HG02571 (cell line): ENCODE data around the gene SUSD5.
"Not testable (repeated sequence)": the region's sequence is repeated elsewhere in the genome, so short reads cannot be mapped to it uniquely, and the experiment has no call there.

ENCODE experiments used
- ATAC-seq: cut with Tn5 transposase; IDR thresholded peaks from one replicate; pipeline ENCODE4 v1.9.1; 2021; ENCODE audit warnings: mild to moderate bottlenecking, moderate library complexity; ENCODE audit not compliant: unreplicated experiment

Gene SUSD5

DNA sequence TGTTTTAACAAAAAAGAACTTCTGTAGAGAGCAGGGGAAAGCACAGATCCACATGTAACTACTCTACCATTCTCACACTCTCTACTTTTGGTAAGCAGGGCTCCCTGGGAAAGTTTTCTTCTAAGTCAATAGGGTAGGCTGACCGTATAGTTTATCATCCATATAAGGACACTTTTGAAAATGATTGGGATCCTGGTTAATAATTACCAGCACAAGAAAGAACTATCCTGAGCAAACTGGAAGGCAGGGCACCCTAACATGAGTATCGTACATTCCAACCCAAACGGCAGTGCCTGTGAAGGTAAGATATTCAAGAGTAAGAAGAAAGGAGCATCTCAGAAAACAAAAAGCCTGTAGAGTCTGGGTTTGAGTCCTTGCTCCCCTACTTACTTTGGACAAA lies 22.1 kb downstream of the SUSD5 start:
- no peak for ATAC-seq

DNA sequence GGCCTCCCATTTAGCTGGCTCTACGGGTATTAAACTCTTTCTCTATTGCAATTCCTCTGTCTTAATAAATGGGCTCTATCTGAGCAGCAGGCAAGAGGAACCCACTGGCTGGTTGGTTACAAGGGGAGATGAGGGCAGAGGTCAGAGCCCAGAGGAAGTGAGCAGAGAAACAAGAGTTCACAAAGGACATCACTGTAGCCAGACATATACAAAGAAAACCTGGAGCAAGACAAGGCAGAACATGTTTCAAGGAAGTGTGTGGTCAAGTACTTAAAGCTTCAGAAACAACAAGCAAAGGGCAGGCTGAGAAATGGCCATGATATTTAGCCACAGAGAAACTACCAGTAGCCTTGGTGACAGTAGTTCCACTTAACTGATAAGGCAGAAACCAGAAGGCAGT lies 24.3 kb downstream of the SUSD5 start:
- ATAC-seq, result no peak

DNA sequence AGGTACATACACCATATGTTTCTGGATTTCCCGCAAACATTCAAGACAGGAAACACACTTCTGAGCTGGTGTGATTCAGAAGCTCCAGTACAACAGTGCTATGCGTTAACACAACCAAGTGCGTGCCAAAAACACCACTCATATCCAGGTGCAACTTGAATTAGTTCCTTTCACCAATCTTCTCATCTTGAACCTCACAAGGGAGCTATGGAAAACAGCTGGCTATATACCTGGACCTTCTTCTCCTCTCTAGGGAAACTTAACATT lies 31.3 kb downstream of the SUSD5 start:
- no peak for ATAC-seq

DNA sequence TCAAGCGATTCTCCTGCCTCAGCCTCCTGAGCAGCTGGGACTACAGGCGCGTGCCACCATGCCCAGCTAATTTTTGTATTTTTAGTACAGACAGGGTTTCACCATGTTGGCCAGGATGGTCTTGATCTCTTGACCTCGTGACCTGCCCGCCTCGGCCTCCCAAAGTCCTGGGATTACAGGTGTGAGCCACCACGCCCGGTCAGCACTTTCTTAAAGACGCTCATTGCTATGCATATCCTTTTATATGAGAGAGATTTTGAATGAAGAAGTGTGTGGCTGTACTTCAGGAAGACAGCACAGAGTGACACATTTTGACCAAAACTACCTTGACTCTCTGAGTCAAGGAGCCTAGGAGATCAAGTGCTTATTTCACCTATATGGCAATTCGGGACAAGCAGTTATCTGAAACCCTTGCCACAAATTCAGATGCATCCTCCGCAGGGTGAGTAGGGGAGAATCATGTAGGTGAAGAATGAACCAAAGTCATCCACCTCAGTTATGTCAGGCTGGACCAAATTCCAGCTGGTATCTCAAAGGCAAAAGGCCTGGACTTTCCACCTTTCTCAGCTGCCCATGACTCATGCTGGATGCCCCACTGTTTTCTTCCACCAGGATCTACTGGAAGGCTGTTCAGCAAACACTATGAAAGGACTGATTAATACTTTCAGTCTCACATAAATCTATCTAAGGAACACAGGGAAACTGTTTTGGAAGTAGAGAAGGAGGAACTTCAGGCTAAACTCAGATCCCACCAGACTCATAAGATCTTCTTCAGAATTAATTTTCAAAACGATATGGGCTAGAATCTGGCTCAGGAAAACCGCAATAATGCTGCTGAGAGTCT lies 31.9 kb downstream of the SUSD5 start:
- ATAC-seq, result no peak

DNA sequence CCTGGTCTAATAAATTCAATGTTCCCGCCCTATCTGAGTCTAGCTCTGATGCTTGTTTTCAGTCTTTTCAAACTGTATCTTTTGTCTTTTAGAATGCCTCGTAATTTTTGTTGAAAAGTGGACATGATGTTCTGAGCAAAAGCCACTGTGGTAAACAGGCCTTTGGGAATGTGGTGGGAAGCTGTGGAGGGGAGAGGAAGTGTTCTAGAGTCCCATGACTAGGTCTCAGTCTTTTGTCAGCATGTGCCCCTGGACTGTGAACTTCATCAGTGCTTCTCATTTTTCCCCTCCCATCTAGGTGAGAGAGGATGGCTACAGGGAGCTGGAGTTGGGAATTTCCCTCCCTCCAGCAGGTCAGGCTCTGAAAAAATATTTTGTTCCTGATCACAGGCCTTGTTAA lies 33.7 kb downstream of the SUSD5 start:
- no peak for ATAC-seq

DNA sequence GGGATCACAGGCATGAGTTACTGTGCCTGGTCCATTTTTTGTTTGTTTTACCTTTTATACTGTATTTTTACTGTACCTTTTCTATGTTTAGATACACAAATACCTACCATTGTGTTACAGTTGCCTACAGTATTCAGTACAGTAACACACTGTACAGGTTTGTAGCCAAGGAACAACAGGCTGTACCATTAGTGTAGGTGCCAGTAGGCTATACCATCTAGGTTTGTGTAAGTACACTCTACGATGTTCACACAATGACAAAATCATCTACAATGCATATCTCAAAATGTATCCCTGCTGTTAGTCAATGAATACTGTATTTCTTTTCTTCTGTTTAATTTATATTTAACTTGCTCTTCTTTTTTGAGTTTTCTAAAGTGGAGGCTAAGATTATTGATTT lies 37.0 kb downstream of the SUSD5 start:
- ATAC-seq, result not testable (repeated sequence)

DNA sequence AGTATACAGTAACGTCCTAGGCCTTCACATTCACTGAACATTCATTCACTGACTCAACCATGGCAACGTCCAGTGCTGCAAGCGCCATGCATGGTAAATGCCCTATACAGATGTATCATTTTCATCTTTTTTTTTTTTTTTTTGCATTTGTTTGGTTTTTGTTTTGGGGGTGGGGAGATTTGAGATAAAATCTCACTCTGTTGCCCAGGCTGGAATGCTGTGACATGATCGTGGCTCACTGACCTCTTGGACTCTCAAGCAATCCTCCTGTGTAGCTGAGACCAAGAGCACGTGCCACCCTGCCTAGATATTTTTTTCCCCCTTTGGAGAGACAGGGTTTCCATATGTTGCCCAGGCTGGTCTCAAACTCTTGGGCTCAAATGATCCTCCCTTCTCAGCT lies 37.4 kb downstream of the SUSD5 start:
- ATAC-seq, result no peak

DNA sequence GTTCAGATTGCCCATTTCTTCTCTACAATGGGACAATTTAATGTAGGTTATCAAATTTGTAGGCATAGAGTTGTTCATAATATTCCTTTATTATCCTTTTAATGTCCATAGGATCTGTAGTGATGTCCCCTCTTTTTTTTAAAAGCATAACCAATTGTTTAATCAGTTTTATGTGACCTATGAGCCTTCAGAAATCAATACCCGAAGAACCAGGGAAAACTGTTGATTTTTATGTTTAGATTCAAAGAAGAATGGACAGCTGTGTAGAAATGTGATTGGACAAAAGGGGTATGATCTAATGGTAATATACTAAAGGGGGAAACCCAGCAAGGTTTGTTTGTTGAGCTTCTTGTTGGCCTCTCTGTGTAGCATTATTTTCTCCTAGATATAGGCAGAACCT lies 39.5 kb downstream of the SUSD5 start:
- ATAC-seq, result no peak

DNA sequence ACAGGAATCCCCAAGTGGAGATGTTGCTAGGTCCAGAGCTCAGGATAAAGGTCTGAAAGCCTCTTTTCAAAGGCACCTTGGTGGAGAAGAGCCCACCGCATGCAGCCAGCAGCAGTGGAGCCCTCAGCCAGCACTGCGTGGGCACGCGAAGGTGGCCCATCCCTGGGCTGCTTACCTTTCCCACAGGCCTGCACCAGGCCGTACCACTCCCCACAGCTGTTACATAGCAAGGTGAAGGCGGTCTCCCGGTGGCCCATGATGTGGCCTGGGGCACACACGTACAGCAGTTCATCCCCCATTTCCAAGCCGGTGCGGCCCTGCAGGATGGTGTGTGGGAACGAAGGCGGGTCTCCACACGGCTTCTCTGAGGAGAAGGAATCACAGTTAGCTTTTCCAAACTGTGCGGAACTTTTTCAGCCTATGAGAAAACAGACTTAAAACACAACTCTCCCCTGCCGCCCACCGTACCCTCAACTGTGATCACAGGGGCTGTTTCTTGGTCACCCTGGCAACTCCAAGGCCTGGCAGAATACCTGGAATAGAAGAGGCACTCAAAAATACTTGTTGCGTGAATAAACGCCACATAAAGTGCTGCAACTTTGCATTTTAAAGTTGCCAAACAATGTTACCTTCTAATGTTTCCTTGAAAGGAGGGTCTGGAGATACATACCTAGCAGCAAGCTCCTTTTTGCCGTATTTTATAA lies 43.7 kb downstream of the SUSD5 start:
- no peak for ATAC-seq

DNA sequence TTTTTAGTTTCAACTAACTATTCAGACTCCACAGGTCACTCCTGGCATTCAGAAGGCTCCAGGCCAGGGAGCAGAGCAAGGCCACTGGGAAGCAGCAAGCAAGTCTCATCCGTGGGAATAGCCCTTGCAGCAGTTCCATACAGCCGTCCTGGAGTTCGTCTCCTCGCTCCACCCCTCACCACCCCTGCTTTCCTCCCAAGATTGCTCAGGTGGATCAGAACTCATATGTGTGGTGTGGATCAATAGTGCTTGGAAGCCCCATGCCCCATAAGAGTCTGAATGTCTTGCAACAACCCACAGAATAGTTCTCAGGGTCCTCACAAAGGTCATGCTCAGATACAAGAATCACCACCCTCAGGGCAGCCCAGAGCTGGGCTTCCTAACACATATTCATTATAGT lies 44.5 kb downstream of the SUSD5 start:
- no peak for ATAC-seq

DNA sequence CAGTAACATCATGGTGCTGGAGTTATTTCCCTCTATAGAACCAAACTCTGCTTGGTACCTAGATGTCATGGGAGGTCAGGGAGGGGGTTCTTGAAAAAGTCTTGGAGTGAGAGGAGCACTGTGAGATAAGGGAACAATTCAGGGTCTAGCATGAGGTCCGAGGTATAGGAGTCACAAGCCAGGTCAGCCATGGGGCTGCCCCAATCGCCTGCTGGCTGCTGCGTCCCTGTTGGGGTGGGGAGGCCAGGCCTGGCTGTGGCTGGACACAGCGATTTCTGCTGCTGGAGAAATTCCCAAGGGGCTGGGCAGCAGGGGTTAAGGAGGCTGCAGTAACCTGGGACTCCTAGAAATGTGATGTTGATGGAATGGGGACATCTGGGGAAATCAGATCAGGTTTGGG lies 44.9 kb downstream of the SUSD5 start:
- no peak for ATAC-seq

DNA sequence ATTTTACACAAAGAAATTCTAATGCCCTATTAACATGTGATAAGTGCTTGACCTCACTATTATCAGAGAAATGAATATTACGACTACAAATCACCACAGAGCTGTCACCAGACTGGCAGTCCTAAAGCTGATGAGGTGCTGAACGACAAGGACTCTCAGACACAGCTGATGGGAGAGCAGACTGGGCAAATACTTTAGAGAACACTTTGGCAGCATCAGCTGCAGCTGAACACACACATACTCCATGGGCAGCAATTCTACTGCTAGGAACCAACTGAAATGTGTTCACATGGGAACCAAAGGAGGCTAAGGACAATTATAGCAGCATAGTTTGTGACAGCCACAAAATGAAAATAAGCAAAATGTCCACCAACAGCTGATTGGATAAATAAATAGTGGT lies 45.5 kb downstream of the SUSD5 start:
- ATAC-seq, result no peak

DNA sequence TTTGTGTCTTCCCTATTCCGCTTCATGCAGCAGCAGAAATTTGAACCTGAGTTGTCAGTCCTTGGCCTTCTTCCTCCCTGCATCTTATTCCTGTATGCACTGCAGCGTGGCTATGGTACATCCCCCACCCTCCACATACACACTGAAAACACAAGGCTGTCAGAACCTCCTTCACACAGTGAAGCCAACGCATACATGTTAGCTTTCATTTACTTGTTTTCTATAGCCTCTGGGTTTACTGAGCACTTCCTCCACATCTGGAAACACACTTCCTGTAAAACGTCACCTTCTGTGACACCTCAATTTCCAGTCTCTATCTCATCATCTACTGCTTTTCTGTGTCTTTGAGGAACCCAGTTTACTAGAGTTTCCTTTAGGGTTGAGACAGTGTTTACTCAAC lies 47.0 kb downstream of the SUSD5 start:
- ATAC-seq, result no peak

DNA sequence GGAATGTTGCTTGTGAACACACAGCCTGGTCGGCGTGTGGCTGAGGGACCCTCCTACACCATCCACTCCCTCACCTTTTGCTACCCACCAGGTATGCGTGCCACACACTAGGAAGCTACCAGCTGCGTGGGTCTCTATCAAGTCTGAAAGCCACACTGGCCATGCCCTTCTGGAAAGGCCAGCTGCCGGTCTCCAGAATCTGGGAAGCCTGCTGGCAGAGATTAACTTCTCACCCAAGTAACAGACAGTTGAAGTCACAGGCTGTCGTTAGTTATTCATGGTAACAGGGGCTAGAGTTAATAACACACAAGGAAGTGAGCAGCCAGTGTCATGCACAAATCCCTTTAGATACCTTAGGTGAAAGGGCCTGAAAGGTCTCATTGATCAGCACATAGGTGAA lies 48.1 kb downstream of the SUSD5 start:
- ATAC-seq, result no peak

DNA sequence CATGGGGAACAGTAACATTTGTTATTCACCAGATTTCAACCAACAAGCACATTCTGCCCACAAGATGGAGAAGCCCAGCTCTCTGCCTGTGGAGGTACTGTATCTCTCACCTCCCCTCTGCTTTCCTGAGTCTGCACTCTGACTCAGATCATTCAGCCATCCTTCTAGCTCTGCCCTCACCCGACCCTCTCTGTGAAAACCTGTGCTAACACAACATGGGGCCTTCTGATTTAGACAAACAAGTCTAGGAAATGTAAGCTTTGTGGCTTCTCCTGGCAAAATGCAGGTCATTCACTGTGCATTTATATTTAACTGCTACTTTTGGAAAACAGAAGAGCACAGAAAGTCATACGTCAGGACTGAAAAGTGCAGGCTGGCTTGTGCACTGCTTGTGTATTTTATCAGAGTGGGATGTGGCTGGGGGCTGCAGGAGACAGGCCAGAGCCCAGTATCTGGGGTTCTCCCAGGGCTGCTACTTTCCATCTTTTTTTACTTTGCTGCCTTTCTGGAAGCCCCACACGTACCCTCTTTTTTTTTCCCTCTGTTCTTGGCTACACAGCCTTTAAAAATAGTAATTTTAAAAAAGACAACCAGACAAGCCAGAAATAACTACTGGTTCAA lies 50.8 kb downstream of the SUSD5 start:
- ATAC-seq, result no peak

DNA sequence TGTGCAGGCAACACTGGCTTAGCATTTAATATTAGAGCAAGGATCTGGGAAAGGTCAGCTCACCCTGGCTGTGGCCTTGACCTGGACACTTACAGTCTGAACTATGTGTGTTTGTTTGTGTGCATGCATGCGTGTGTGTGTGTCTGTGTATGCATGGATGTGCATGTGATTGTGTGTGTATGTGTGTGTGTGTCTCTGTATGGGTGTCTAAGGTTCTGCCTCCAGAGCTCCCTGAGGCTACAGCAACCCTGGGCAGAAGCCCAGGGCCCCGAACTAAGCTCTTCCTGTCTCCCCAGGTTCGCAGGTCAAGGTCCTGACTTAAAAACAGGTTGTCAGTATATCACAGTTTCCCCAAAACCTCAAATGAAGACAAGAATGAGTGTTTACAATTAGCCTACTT lies 51.3 kb downstream of the SUSD5 start:
- ATAC-seq, result no peak

DNA sequence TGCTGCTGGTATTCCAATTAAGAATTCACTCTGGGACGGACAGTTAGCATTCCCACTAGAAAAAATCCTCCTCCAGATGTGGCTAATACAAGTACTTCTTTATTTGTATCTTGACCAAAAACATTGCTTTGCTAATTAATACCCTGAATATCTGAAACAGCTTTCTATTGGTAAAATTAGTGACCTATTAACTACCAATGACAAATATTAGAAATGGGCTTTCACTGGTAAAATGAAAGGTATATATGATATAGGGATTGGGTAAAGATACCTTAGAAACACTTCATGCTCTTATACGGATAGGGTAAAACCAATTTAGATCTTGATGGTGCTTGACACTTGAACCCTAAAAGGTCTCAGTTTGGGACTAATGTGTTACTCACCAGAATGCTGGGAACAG lies 52.5 kb downstream of the SUSD5 start:
- no peak for ATAC-seq

DNA sequence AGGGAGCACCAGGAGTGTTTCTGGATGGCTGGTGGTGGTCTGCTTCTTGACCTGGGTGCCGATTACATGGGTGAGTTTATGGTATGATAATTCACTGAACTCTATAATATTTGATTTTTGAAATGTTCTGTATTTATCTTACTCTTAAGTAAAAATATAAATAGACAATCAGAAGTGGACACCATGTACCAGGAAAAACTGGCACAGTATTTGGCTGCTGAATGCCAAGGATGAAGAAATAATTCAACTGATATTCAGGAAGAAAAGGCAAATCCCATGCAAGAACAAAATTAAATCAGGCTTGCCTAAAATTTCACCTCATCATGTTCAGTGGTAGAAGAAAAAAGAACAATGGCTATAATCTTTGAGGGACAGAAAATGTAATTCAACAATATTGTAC lies 53.2 kb downstream of the SUSD5 start:
- ATAC-seq, result no peak

DNA sequence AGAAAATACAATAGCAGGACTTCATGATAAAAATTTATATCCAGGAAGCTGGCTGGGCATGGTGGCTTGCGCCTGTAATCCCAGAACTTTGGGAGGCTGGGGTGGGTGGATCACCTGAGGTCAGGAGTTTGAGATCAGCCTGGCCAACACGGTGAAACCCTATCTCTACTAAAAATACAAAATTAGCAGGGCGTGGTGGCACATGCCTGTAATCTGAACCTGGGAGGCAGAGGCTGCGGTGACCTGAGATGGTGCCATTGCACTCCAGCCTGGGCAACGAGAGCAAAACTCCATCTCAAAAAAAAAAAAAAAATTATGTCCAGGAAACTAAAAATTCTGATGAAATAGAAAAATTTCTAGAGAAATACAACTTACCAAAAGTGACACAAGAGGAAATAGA lies 56.0 kb downstream of the SUSD5 start:
- ATAC-seq, result not testable (repeated sequence)

DNA sequence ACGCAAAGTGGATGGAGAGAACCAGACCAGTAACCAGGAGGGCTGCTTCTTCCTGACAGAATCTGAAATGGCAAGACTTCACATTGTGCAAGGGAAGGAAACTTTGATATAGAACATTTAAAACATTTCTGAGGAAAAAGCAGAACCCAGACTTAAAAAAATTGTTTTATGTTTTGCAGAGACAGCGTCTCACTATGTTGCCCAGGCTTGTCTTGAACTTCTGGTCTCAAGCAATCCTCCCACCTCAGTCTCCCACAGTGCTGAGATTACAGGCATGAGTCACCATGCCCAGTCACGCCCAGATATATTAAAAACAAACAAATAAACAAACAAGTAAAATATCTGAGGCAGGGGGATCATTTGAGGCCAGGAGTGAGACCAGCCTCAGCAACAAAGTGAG lies 58.6 kb downstream of the SUSD5 start:
- ATAC-seq, result no peak

DNA sequence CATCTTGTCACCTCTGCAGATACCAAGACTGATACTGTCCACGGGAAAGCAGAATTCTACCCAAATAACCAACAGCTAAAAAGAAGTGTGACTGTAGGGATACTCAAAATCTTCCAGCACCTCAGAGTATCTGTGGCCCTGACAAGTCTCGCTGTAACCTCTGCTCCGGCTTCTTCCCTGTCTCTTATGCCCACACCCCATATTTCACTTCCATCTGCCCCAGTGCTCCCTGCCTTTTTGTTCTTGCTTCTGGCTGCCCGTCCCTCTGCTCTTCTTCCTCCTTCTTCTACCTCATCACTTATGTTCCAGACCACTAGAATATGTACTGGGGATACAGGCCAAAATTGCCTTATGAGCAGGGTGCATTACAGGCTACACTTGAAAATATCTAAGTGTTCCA lies 59.4 kb downstream of the SUSD5 start:
- no peak for ATAC-seq

DNA sequence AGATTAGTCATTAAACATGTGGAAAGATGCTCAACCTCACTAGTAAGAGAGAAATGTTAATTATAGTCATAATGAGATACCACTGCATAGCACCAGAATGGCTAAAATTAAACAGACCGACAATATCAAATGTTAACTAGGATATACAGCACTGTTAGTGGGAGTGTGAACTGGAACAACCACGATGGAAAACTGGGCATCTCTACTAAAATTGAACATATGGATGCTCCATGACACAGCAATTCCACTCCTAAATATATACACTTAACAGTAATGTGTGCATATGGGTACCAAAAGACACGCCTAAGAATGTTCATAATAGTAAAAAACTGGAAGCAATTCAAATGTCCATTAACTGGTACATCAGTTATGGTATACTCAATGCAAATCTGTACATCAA lies 63.3 kb downstream of the SUSD5 start:
- ATAC-seq, result no peak
